ENCODE data around the gene TBC1D20.
"Not testable (repeated sequence)": the region's sequence is repeated elsewhere in the genome, so short reads cannot be mapped to it uniquely, and the experiment has no call there.

The TBC1D20 gene, protein sequence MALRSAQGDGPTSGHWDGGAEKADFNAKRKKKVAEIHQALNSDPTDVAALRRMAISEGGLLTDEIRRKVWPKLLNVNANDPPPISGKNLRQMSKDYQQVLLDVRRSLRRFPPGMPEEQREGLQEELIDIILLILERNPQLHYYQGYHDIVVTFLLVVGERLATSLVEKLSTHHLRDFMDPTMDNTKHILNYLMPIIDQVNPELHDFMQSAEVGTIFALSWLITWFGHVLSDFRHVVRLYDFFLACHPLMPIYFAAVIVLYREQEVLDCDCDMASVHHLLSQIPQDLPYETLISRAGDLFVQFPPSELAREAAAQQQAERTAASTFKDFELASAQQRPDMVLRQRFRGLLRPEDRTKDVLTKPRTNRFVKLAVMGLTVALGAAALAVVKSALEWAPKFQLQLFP
- total RNA-seq: 28.6 to 61.7 (median 49.4) reads per million in 17 experiments

DNA sequence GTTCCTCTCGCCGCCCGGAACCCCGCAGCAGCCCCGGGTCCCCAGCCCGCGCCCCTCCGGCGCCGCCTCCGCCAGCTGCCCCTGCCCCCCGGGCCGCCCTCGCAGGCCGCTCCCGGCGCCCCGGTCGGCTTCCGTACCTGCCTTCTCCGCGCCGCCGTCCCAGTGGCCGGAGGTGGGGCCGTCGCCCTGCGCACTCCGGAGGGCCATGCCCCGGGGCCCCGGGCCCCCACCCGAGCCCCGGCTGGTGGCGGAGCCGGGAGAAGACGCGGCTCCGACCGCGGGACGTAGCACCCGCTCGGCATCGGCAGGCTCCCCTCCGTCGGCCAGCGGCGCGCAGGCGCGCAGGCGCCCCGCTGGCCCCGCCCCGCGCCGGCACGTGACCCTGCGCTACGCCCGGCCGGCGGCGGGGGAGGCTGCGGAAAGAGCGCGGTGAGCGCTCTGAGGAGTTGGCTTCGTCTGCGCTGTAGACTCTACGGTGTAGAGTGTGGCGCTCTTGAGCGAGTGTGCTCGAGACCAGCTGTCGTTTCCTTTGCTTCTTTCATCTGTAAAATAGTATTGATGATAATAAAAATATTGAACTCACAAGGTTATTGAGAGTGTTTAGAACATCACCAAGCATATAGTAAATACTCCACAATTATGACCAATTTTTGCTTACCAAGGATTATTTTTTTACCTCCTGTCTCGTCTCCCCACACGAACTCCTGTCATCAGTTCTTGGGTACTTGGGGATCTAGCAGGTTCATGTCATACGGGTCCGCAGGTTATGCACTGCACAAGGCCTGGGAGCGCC, at the start of gene TBC1D20:
Gene TBC1D20, minus strand, starts transcription at position 335 of the 793 bp plus-strand sequence. Its CDS starts 128 bp downstream, at position 207.
- DNase-seq: peak; percentile 92 to 97 (median 95)

DNA sequence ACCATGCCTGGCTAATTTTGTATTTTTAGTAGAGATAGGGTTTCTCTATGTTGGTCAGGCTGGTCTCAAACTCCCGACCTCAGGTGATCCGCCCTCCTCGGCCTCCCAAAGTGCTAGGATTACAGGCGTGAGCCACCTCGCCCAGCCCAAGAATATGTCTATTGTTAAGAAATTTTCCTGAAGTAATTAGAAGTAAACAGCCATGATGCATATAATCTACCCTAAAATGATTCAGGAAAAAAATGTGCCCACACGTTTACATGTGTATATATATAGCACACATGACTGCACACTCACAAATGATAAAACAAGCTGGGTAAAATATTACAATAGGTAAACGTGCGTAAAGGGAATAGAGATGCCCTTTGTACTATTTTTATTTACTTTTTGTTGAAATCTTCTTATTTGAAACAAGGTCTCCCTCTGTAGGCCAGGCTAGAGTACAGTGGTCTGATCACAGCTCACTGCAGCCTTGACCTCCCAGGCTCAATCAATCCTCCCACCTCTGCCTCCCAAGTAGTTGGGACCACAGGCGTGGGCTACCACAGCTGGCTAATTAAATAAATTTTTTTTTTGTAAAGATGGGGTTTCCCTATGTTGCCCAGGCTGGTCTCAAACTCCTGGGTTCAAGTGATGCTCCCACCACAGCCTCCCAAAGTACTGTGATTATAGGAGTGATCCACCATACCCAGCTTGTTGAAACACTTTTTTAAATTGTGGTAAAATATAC, 48.2 kb upstream of the TBC1D20 start:
- not testable (repeated sequence) for DNase-seq

DNA sequence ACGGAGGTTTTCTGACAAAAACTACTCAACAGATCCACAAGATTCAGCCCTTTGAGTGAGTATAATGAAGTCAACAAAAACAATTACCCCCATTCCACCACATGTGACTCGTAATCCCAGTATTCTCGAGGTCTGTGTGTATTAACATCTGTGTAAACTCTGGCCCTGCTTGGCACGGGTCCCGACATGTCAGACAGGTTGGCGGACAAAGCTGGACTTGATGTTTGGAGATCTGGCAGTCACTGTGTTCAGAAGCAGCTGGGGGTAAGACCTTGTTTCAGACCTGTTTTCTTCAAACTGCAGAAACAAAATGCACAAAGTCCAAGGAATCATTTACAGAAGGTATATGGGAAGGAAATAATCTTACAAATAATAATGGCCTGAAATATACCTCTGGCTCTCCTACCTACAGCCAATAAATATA, 46.0 kb upstream of the TBC1D20 start:
- not testable (repeated sequence) for DNase-seq

DNA sequence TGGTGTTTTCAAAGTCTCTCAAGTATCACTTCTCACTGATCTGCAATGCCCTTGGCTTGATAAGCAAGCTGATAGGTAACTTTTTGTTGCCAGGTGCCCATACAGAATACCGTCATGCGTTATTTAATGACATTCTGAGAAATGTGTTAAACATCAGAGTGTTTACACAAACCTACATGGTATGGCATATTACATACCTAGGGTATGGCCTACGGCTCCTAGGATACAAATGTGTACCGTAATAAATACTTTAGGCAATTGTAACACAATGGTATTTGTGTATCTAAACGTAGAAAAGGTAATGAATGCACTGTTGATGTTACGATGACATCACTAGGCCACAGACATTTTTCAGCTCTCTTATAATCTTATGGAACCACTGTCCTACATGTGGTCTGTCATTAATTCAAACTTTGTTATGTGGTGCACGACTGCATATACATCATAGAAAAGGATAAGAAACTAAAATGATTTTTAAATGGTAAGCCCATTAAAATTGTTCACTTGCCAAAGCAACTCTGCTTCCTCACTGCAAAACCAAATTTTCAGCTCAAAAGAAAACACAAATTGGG, 45.5 kb upstream of the TBC1D20 start:
- DNase-seq: no peak

DNA sequence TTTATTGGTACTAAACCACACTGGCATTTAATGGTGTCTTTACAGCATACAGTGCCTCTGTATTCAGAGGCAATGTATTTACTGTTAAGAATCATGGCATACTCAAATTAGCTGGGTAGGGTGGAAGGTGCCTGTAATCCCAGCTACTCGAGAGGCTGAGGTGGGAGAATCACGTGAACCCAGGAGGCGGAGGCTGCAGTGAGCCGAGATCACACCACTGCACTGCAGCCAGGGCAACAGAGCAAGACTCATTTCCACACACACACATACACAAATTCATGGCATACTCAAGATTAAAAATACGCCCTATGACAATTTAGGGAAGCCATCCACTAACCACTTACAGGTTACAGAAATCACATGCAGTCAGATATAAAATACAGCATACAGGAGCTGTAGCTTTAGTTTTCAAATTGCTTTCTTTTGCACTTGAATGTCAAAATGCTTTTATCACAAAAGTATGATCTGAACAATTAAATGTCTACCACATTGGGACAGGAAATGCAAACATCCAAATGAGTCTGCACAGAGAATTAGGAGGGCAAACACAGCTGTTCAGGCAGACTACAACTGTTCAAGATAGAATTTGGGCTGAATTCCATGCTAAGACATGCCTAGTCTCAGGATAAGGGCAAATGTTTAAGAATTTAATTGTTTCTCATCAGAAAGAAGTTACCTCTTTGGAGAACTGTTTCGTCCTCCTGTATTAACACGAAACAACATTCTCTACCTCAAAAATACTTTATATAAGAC, 44.8 kb upstream of the TBC1D20 start:
- DNase-seq: no peak

DNA sequence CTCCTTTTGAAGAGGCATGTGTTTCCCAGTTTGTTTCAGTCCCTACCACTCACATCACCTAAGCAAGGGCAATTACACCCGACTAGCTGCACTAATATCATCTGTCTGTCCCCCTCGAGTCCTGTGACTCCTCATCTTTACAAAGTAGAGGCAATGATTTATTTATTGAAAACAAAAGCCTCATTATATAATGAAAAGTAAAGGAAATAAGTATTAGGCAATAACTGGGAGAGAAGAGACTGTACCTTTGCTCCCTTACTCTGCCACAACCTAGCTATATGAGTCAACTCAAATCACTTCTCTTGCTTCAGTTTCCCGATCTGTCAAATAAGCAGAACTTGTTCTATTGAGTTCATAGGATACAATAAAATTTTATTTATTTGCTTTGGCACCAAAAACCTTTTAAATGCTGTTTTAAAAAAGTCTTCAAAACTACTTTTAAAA, 42.3 kb upstream of the TBC1D20 start:
- DNase-seq: no peak

DNA sequence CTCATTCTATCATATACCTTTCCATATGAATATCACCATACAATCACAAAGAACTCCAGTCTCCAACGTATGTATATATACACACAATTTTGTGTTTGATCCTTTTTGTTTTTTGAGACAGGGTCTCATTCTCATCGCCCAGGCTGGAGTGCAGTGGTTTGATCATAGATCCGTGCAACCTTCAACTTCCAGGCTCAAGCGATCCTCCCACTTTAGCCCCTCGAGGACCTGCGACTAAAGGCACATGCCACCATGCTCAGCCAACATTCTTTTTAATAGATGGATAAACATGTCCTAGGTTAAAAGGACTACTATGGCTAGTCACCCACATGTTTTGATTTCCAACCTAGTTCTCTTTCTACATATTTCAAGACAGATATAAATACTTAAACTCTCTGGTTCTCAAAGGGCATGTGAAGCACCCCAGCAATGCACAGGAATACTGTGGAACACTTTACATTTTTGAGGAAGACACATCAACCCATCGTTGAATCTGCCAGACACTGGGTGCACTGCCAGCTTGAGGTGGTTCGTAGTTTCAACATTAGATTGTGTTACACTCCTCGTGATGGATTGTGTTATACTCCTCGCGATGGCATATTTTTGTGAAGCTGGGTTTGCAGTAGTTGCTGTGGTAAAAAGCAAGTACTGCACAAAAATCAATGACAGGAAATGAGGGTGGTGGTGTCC, 40.9 kb upstream of the TBC1D20 start:
- DNase-seq: no peak

DNA sequence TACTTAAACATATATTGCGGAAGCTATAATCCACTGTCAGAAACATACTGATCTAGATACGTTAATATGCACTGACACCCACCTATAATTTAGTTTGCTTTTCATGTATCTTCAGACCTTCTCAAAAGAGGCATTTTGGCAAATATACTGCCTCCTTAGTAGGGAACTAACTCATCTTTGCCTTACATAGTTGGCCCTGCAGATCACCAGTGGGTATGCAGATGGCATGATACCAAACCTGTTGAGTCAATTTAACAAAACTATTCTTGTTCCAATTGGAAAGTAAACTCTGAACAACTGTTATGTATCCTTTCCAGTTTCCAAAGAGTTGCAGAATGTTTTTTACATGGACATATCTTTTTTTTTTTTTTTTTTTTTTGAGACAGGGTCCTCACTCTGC, 35.6 kb upstream of the TBC1D20 start:
- DNase-seq: no peak

DNA sequence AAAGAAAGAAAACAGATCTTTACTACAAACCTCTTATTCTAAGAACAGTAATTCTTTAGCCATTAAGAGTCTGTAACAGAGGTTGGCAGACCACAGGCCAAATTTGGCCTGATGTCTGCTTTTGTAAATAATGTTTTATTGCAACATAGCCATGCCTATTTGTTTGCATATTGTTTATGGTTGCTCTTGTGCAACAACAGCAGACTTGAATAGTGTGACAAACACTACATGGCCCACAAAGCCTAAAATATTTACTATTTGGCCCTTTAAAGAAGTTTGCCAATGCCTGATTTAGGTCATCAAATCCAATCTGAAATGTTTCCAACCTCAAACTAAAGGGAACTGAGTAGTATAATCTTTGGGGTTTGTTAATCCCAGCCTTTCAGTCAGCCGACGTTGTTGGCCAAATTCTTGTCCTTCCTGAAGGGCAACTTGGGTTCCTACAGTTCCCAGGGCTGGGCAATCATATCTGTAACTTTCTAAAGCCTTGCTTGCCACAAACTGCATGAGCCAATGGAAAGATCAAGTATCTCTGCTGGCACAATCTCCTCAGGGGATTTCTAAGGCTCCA, 33.9 kb upstream of the TBC1D20 start:
- no peak for DNase-seq

DNA sequence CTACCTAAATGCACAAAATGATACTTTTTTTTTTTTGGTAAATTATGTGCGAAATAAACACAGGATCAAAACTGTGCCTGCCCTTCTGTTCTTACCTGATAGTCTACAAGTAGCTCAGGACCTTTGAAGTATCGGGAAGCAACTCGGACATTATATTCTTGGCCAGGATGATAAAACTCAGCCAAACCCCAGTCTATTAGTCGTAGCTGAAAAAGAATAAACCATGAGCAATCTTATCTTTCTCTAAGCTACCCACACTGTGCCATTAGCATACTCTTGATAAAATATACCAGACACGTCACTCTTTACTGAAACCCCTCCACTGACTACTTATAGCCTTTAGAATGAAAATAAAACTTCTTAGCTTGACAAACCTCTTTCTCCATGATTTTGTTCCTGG, 29.8 kb upstream of the TBC1D20 start:
- DNase-seq: no peak

DNA sequence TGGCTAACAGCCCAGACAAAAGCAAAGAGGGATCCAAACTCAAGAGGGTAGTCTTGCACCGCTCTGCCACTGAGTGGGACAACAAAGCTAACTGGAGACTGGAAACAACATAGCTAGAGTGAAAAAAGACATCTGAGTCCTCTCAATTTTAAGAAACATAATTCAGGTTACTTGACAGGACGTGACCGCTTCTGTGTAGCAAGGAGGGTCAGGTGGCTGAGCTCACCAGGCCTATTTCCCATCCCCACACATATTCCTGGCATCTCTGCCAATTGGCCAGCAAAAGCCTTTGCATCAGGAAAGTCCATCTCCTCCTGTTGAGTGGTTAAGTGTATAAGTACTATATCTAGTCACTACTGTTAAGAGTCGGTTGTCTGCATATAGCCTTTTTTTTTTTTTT, 25.3 kb upstream of the TBC1D20 start:
- DNase-seq: no peak

DNA sequence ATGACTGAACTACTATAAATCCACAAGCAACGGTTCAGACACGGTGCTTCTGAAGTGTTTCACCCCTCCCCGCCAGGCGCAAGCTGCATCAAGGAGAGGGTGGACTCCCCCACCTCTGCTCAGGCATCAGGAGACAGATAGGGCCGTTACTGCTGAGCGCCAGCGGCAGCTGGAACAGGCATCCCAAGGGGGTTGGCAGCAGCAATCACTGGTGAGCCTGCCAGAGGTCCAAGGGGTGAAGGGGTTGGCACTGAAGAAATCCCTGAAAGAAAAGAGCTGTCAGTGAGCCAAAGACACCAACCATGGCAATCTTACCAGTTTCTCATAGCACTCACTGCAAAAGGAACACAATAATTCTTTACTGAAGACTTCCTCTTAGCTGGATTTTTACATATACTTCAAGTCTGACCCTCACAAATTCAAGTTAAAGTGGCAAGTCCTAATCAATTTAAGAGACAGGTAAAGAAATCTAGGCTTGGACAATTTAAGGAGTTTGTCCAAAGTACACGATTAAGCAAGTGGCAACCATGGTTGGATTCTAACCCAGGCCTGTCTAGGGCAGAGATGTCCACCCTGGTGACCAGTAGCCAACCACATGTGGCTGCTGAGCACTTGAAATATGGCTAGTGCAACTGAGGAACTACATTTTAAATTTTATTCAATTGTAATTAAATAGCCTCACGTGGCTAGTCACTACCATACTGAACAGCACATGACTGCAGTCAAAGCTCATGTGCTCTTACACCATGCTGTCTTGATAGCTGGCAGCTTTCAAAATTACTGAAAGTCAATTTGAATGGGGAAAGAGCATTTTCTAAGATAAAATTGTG, 21.7 kb upstream of the TBC1D20 start:
- DNase-seq: no peak

DNA sequence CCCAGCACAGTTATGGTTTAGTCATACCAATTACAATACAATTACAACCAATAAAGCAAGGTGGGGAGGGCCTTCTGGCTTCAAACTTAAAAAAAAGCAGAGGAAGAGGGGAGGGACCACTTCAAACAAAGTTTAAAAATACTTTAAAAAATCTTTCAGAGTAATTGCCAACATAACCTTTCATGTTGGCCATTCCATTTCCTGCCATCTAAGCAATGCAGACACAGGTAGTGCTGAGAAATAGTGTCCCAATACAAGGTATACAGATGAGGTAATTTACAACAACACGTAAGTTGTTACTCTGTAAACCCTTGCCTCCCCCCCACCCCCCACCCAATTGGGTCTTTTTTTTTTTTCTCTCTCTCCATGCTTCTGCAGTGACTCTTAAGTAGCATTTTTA, 18.8 kb upstream of the TBC1D20 start:
- DNase-seq: no peak

DNA sequence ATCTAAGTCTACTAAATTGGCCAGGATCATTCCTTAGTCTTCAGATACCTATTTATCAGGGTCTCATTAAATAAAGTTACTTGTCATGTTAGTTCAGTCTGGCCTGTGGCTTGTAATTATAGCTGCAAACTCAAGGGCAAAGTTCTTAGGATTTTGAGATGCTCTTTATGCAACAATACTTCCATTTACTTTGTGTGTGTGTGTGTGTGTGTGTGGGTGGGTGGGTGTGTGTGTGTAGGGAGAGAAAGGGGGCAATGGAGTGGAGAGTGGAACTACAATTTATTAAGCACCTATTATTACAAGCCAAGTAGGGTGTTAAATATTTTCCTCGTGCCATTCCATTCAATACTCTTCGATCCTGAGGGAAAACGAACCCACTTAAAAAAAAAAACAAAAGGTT, 17.7 kb upstream of the TBC1D20 start:
- no peak for DNase-seq

DNA sequence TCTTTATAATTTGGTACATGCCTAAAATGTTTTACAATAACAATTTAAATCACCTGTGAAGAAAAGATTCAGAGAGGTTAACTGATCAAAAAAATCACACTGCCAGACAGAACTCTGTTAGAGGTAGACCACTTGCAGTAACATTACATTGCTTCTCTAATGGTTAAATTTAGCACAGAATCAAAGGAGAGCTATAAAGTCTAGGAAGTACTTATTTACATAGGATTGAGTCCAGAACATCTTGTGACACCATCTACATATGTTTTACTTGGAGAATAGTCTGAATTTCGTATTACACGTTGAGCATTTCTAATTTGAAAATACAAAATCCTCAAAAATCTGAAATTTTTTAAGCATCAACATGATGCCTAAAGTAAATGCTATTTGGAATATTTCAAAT, 17.2 kb upstream of the TBC1D20 start:
- no peak for DNase-seq

DNA sequence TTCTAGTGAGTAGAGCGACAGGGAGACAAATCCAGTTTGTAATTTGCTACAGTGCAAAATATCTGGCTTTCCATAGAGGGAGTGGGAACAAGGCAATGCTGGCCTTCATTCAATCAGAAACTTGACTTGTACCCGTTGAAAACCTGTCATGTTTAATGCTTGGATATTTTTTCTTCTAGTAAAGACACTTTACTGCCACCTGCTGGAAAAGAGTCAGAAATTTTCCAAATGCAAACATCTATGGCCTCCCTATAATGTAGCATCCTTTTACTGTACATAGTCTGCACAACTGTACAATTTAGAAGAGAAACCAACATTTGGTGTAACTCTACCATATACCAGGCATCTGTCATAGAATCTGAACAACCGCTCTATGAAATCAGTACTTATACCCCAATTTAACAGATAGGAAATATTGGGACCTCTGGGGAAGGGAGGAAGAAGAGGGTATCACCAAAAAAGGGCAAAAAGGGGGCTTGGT, 16.7 kb upstream of the TBC1D20 start:
- DNase-seq: peak; percentile 56 to 84 (median 78)

DNA sequence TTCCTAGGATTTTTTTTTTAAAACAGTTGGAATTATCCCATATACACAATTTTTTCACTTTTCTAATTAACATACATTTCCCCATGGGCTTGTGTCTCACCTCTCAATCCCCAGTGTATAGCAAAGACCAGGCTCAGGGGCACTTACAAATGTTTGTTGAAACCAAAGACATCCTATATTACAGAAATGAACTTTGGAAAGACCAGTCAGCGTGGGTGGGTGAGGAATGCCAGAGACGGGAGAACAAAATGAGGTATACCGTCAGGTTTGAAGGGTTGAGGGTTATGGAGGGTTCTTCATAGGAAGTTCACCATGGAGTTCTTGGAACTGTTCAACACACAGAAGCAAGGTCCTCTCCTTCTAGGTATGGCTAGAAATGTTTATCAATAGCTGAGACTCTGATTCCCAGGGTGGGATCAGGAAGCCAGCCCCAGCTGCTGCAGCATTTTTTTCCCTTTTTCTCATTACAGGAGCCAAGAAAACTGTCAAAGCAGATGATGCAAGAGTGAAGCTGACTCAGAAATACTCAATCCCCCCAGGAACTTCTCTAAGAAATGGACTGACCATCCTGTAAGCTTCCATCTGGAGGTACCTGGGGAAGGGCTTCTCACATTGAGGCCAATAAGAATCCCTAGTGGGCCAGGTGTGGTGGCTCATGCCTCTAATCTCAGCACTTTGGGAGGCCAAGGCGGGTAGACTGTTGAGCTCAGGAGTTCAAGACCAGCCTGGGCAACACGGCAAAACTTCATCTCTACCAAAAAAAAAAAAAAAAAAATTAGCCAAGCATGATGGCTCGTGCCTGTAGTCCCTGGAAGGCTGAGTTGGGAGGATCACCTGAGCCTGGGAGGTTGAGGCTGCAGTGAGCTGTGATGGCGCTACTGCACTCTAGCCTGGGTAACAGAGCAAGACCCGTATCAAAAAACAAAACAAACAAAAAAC, 15.9 kb upstream of the TBC1D20 start:
- no peak for DNase-seq

DNA sequence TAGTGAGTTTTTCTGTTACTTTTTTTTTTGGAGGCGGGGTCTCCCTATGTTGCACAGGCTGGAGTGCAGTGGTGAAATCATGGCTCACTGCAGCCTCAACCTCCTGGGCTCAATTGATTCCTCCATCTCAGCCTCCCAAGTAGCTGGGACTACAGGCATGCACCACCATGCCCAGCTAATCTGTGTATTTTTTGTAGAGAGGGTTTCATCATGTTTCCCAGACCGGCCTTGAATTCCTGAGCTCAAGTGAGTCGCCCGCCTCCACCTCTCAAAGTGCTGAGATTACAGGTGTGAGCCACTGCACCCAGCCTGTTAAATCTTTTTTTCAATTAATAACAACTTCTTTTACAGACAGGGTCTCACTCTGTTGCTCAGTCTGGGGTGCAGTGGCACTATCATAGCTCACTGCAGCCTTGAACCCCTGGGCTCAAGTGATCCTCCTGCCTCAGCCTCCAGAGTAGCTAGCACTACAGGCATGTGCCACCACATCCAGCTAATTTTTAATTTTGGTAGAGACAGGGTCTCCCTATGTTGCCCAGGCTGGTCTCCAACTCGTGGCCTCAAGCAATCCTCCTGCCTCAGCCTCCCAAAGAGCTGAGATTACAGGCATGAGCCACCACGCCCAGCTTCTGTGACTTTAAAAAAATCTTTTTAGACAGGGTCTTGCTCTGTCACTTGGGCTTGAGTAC, 14.4 kb upstream of the TBC1D20 start:
- not testable (repeated sequence) for DNase-seq
